Right lobe of liver (tissue), 6 donors: ENCODE data around the gene PDE9A. TPM values are rescaled to one million over a fixed set of nuclear protein-coding genes. Genes with fewer than 3 reads are reported as not detected.
"Not testable (repeated sequence)": the region's sequence is repeated elsewhere in the genome, so short reads cannot be mapped to it uniquely, and the experiment has no call there.

Source experiments
- ATAC-seq, 4 donors: fragments of 200-7000 bp; cut with Tn5 transposase; one replicate each; pipeline ENCODE4 v1.9.1; 2020; ENCODE audit warnings: mild to moderate bottlenecking in 4 of 4, moderate library complexity in 4 of 4
- DNase-seq, 3 donors: peaks; one replicate each; pipeline ENCODE4 v3.0.0-alpha.2; 2020
- H3K27ac ChIP-seq, 3 donors: fragments of 200-600 bp; one replicate each; pipeline ENCODE4 v1.8.0; 2022
- H3K27me3 ChIP-seq, 2 donors: fragments of 200-600 bp; one replicate each; pipeline ENCODE4 v1.8.0; 2022
- H3K36me3 ChIP-seq, 4 donors: fragments of 200-600 bp; sonication (generic) in 1 of 4; one replicate each; pipeline versions ENCODE4 v1.5.1 to v1.8.0; 2017 to 2022; ENCODE audit warnings: control low read depth in 1 of 4
- H3K4me1 ChIP-seq, 4 donors: fragments of 200-600 bp; sonication (generic) in 1 of 4; one replicate each; pipeline versions ENCODE4 v1.5.1 to v1.8.0; 2017 to 2022; ENCODE audit warnings: control low read depth in 1 of 4
- H3K4me3 ChIP-seq, 3 donors: fragments of 200-600 bp; one replicate each; pipeline ENCODE4 v1.8.0; 2022
- H3K9me3 ChIP-seq, 4 donors: fragments of 200-600 bp; sonication (generic) in 1 of 4; one replicate each; pipeline versions ENCODE4 v1.5.1 to v1.8.0; 2017 to 2022; ENCODE audit warnings: control low read depth in 1 of 4
- CTCF ChIP-seq, 4 donors: fragments of 200-600 bp in 3 of 4; fragments of 450-650 bp in 1 of 4; IDR thresholded peaks; one replicate each; pipeline versions ENCODE4 v1.5.1 to v1.8.0; 2016 to 2022; ENCODE audit warnings: antibody characterized with exemption in 4 of 4, mild to moderate bottlenecking in 2 of 4
- POLR2A ChIP-seq: fragments of 450-650 bp; IDR thresholded peaks from one replicate; pipeline ENCODE4 v1.6.1; 2017; ENCODE audit warnings: antibody characterized with exemption, mild to moderate bottlenecking
- WGBS: methylation state at CpG from one replicate; pipeline ENCODE4 v1.1.6; 2018; ENCODE audit warnings: low coverage, low lambda C conversion rate; ENCODE audit not compliant: insufficient coverage; ENCODE audit errors: missing lambda C conversion rate; 5-methylcytosine and 5-hydroxymethylcytosine counted together
- intact Hi-C, 2 donors: fragments of 100-400 bp; cut with DNase I; formaldehyde crosslinking; loops; one replicate each; pipeline versions ENCODE4 v1.11.2 to v1.14.1; 2022
- total RNA-seq, 6 experiments: library from RNA; depleted of rRNA in 2 of 6; stranded (reverse); fragments of >200 nt in 2 of 6; fragmentation: NEBNext Ultra II Directional in 3 of 6; extraction: Animal tissue kit (Norgen Biotek cat#: 25700) in 3 of 6; gene quantifications; one replicate each; pipeline versions ENCODE4 v1.1.0 to v1.2.4, GENCODE V29; 2016 to 2023
- donor health status: DM: no; HTN: yes; CAD: no.
- donor health status: DM: no; HTN: no; CAD: no.
- donor health status: DM: no; HTN: no; CAD: no.
- donor health status: DM: no; HTN: yes; CAD: no.
- donor health status: DM: no; HTN: yes; CAD: no.

Gene PDE9A
- total RNA-seq, 6 experiments from 2014 or later: 1.1 to 5.9 (median 3.3) TPM

DNA sequence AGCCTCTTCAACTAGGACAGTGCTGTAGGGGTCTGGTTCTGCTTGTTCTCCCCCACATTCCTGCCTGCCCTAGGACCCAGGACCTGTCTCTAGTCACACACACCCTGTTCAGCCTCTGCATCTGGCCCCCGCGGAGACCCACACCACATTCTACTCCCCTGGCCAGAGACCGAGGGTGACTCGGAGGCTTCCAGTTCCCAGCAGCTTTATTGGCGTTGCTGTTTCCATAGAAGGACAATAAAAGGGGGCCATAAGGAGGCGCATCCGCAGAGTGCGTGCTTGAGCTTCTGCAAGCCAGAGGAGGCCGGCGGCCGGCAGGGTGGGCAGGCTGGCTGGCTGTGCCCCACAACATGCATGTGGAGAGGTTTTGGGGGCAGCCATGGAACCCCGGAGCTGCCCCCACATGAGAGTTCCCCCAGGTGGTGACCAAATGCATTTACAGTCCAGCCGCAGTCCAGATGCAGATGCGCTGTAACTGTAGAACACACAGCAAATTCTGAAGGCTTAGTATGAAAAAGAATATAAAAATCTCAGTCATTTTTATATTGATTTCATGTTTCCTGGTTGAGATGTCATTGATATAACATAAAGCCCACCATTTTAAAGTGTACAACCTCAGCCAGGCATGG lies 52.4 kb downstream of the PDE9A start:
- intact Hi-C loops: no loop called here
- 93% methylated on average over 8 of the region's 14 CpGs for WGBS
- DNase-seq (no peak), ATAC-seq (no peak)
- H3K27me3 ChIP-seq: no peaks in the 10 kb centered on the region
- H3K4me1 ChIP-seq: no peaks in the 10 kb centered on the region
- H3K4me3 ChIP-seq: no peak overlapping the region
- no peaks in the 10 kb centered on the region for H3K9me3 ChIP-seq
- TF ChIP-seq CTCF (IDR thresholded peaks at IDR 0.05): no peak
- no peak for TF ChIP-seq POLR2A
- no peaks in the 10 kb centered on the region for H3K36me3 ChIP-seq
- H3K27ac ChIP-seq: no peak overlapping the region

- H3K9me3 ChIP-seq: no peaks in the 10 kb centered on the region
- WGBS: 75% methylated on average over 10 of the region's 13 CpGs
- no peak for ATAC-seq
- no peak for TF ChIP-seq POLR2A
- no peak for TF ChIP-seq CTCF (IDR thresholded peaks at IDR 0.05)
- DNase-seq: no peak
- no peak overlapping the region for H3K4me3 ChIP-seq
- H3K27ac ChIP-seq: no peak overlapping the region
- H3K27me3 ChIP-seq: no peaks in the 10 kb centered on the region
- intact Hi-C loops: no loop called here
- H3K36me3 ChIP-seq: no peaks in the 10 kb centered on the region
- H3K4me1 ChIP-seq: peaks cover 0 to 8% (median 3%) of the 10 kb centered on the region in 4 donors
Observed at GRCh38 chr21:42706765-42707164, 53.3 kb downstream of the PDE9A start.

GRCh38 chr21:42707207-42707830 lies 53.9 kb downstream of the PDE9A start:
- DNase-seq: no peak
- H3K27me3 ChIP-seq: no peaks in the 10 kb centered on the region
- no peak for ATAC-seq
- no peak overlapping the region for H3K27ac ChIP-seq
- intact Hi-C loops: no loop called here
- H3K4me1 ChIP-seq: peaks cover 0 to 13% (median 3%) of the 10 kb centered on the region in 4 donors
- no peaks in the 10 kb centered on the region for H3K36me3 ChIP-seq
- 100% methylated on average over 3 of the region's 7 CpGs for WGBS
- no peaks in the 10 kb centered on the region for H3K9me3 ChIP-seq
- TF ChIP-seq POLR2A (no peak), CTCF (IDR thresholded peaks at IDR 0.05) (no peak)
- no peak overlapping the region for H3K4me3 ChIP-seq

DNA sequence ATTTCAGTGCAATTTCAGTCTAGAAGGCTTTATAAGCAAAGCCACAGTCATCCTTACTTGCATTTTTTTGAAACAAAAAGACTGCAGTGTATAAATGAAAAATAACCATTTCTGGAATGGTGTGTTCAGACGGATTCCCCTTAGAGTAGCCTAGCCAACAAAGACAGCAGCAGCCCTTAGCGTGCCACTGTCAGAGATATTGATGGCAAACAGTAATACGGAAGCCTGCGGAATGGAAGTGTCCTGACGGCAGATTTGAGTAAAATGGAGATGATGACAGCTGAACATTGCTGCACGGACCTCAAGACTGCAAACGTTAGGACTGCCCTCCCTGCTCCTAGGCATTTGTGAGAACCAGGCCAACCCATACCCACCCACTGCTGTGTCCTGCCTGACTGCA lies 54.7 kb downstream of the PDE9A start:
- peaks cover 0 to 16% (median 3%) of the 10 kb centered on the region in 4 donors for H3K4me1 ChIP-seq
- TF ChIP-seq POLR2A: no peak
- no peak for TF ChIP-seq CTCF (IDR thresholded peaks at IDR 0.05)
- H3K4me3 ChIP-seq: no peak overlapping the region
- H3K27me3 ChIP-seq: no peaks in the 10 kb centered on the region
- ATAC-seq: no peak
- H3K36me3 ChIP-seq: no peaks in the 10 kb centered on the region
- H3K9me3 ChIP-seq: no peaks in the 10 kb centered on the region
- intact Hi-C loops: no loop called here
- no peak for DNase-seq
- H3K27ac ChIP-seq: no peak overlapping the region
- 78% methylated on average over 3 of the region's 7 CpGs for WGBS

DNA sequence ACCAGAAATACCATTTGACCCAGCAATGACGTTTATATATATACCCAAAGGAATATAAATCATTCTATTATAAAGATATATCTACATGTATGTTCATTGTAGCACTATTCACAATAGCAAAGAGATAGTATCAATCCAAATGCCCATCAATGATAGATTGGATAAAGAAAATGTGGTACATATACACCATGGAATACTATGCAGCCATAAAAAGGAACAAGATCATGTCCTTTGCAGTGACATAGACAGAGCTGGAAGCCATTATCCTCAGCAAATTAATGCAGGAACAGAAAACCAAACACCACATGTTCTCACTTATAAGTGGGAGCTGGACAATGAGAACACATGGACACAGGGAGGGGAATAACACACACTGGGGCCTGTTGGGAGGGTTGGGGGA lies 55.5 kb downstream of the PDE9A start:
- H3K36me3 ChIP-seq, DNase-seq, H3K4me3 ChIP-seq, H3K9me3 ChIP-seq, intact Hi-C loops, H3K27me3 ChIP-seq, ATAC-seq, H3K27ac ChIP-seq: not testable (repeated sequence)
- 75% methylated on average over 1 of the region's 1 CpG for WGBS
- H3K4me1 ChIP-seq: peaks cover 0 to 16% (median 3%) of the 10 kb centered on the region in 4 donors
